GM21528 (cell line): ENCODE data around the gene SEC14L1.
A peak's percentile ranks its signal among the peaks of the same experiment; 100 is the strongest.
"Not testable (repeated sequence)": the region's sequence is repeated elsewhere in the genome, so short reads cannot be mapped to it uniquely, and the experiment has no call there.

Experiments used
- ATAC-seq: cut with Tn5 transposase; IDR thresholded peaks from one replicate; pipeline ENCODE4 v1.9.1; 2021; ENCODE audit warnings: mild to moderate bottlenecking, moderate library complexity; ENCODE audit not compliant: unreplicated experiment, low FRiP score

SEC14L1 gene

DNA sequence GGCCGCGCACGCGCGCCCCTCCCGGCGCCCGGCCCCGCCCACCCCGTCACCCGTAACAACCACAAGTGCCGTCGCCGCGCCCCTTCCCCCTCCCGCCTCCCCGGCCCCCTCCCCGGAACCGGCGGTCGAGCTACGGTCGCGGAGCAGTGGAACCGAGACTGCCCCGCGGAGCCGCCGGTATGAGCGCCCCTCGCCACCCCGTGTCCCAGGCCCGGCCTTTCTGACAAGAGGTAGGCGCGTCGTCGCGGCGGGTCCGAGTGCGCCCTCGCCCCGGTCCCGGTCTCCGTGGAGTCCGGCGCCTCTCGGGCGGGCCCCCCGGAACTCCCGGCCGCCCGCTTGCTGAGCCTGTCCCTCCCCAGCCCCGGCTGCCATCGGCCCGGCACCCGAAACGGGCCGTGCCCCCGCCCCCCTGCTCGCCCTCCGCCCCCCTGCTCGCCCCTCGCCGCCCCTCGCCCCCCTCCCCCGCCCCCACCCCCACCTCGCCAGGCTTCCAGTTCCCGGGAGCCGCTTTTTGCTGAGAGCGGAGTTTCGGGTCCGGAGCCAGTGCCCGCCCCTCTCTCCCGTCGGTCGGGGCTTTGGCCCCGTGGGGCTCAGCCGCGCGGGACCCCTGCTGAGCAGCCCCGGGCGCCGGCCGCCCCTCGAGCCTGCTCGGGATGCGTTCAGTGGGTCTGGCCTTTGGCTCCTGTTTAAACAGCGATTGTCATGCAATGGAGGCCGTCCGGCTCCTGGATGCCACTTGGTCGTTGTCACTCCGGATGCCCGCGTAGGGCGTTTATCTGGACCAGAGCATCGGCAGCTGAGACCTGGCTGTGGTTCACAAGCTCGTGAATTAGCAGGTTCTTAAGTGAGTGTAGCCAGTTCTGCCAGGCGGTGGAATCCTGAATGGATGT is at the start of gene SEC14L1:
Gene SEC14L1, plus strand, starts transcription at position 92 of the 890 bp plus-strand sequence. CDS start 2,628 bp downstream, outside the sequence.
- ATAC-seq = peak; percentile 29

DNA sequence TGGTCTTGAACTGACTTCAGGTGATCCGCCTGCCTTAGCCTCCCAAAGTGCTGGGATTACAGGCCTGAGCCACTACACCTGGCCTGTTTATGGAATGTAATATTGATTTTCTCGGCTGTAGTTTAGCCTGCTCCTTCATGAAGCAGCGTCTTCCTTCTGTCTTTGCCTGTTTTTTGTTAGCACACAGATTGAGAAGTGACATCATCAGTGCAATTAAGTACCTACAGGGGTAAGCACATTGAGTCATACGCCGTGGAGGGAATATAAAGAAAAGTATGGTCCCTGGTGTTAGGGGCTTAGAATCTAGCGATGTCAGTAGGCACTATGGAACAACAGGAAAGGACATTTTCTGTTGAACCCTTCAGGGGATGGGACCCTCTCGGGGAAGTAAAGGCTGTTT is 48.7 kb upstream of the SEC14L1 start:
- no peak for ATAC-seq

DNA sequence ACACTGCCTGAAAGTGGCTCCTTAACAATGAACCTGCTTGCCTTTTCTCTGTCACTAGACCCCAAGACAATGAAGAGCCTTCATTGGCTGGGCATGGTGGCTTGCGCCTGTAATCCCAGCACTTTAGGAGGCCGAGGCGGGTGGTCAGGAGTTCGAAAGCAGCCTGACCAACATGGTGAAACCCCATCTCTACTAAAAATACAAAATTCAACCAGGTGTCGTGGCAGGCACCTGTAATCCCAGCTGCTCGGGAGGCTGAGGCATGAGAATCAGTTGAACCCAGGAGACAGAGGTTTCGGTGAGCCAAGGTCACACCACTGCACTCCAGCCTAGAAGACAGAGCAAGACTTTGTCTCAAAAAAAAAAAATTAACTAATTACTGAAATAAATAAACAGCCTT is 45.3 kb upstream of the SEC14L1 start:
- no peak for ATAC-seq

DNA sequence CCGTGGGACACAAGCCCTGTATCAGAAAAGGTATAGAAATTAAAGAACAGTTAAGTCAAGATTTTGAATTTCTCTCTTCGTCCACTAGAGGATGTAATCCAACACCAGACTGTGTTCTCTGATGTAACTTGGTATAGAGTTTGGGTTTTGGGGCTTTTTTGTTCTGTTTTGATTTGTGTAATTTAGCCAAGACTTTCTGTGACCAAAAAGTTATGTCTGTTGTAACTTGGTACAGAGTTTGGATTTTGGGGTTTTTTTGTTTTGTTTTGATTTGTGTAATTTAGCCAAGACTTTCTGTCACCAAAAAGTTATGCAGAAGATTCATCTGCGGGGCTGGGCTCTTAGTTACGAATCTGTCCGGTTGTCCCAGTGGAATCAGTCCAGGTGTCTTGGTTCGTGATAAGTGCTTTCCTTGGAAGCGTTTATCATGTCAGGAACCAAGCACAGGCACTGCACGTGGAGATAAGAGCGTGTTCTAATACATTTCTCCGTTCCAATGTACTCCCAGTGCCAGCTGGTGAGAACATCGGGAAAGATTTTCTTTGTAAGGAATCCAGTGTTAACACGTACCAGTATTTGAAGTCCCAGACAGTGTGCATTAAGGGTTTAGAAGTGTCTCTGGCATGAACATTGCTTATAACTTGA is 44.1 kb upstream of the SEC14L1 start:
- no peak for ATAC-seq

DNA sequence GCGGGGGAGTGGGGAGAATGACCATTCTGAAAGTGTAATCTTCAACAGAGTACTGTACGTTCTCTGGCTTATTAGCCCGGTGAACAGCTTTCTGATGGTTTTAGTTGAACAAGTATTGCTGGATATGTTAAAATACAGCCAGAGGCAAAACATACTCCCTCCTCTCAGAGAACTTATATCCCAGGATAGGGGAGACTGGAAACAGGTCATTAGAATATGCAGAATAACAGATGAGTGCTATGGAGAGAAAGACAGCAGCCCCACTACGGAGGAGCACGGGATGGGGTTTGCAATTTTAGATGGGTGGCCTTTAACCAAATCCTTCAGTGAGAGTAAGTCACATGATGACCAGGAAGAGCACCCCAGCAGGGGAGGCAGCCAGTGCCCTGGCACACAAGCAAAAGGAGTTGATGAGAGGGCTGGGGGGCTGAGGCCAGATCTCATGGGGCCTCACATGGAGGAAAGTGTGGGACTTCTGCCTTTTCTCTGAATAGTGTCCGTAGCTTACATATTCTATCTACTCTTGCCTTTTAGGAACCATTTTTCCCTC is 43.1 kb upstream of the SEC14L1 start:
- no peak for ATAC-seq

DNA sequence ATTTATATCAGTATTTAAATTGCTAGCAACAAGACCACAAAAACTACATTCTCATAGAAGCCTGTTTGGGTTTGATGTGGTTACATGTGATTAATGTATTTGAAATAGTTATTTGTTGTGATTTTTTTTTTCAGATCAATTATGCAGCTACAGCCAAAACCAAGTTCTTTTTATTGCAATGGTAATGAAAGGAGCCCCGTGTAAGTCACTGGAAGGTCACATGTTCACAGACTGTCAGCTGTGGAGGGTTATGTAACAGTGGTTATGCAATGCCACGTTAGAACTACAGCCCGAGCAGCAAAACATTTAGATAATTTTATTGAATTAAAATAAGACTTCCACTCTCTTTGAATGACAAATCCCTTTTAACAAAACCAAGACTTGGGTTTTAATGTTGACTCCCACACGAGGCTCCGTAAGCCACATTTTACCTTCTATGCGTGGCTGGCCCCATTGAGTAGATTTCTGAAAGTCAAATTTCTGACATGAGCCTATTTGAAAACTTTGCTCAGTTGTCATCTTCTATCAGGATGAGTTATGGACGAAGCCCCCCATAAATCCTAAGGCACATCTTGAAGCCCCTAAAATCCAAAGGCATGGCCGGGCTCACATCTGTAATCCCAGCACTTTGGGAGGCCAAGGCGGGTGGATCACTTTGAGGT is 41.8 kb upstream of the SEC14L1 start:
- ATAC-seq = no peak

DNA sequence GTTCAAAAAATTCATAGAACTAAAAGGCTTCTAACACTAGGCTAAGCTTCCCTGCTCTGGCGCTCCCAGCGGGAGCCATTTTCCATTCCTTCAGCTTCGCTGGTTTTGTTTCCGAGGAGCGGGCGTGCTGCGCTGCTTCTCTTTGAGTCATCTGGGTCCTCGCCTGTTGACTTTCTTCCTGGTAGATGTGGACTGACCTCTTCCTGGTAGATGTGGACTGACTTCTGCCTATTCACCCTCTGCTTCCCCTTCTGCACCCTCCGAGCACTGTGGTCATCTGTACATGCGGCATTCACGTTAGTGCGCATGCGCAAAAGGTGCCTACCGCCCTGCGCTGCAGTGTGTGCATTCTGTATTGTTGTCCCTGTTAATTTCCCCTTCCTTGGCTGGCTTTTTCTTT is 40.8 kb upstream of the SEC14L1 start:
- no peak for ATAC-seq

DNA sequence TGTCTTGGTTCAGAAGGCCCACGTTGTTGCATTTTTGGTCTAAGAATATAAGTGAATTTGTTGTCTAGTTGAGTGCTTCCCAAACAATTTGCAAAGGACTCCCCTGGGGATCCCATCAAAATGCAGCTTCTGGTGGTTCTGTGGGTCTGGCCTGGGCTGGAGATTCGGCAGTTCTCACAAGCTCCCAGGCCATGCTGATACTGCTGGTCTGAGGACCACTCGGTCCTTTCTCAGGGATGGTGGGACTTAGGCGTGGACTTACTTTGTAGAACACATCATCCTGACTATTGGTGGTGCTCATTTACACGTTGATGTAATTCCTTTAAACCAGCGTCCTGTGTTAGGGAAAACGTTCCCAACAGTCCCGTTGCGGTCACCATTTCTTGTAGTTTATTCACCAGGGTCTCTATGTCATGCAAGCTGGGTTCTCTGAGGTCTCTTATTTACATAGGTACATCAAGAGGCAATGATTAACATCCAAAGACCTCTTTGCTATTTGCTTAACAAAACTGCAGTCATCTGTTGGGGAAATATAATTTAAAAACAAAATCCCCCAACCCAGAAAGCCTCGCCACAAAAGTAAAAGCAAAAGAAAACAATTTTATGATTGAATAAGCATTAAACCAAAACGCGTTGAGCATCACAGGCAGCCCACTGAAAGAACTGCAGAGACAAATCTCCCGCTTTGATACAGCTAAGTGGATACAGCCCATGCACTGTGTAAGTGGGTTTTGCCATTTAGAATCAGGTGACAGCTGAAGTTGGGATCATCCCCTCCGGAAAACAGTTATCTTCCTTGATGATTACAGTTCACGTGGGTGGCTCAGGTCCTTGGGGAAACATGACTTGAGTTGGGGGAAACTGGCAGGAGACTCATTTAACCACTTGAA is 39.0 kb upstream of the SEC14L1 start:
- no peak for ATAC-seq

DNA sequence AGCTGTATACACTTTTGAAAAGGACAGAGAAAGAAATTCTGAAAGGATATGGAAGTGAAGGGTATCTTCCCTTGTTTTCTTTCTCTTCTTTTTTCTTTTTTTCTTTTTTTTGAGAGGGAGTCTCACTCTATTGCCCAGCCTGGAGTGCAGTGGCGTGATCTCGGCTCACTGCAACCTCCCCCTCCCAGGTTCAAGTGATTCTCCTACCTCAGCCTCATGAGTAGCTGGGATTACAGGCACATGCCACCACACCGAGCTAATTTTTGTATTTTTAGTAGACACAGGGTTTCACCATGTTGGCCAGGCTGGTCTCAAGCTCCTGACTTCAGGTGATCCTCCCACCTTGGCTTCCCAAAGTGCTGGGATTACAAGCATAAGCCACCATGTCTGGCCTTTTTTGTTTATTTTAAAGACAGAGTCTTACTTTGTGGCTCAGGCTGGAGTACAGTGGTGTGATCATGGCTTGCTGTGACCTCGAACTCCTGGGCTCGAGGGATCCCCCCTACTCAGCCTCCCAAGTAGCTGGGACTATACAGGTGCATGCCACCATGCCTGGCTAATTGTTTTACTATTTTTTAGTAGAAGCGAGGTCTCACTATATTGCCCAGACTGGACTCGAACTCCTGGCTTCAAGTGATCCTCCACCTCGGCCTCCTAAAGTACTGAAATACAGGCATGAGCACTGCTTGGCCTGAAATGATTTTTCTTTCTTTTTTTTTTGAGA is 38.2 kb upstream of the SEC14L1 start:
- ATAC-seq = not testable (repeated sequence)

DNA sequence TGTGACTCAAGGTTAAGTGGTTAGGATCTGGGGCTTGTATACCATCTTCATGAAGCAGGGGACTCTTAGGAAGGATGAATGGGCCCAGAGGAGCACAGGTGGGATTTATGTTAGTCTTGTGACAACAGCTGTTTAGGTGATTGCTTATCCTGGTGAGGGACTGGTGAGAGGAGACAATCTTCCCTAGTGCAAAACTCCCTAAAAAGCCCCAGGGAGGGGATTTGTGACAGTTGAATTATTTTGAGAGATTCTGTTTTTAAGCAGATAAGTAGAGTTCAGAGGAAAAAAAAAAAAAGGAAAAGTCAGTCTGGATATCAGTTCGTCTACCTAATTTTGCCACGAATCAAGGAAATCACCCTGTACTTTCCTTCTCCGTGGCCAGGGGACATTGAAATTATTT is 35.1 kb upstream of the SEC14L1 start:
- no peak for ATAC-seq

DNA sequence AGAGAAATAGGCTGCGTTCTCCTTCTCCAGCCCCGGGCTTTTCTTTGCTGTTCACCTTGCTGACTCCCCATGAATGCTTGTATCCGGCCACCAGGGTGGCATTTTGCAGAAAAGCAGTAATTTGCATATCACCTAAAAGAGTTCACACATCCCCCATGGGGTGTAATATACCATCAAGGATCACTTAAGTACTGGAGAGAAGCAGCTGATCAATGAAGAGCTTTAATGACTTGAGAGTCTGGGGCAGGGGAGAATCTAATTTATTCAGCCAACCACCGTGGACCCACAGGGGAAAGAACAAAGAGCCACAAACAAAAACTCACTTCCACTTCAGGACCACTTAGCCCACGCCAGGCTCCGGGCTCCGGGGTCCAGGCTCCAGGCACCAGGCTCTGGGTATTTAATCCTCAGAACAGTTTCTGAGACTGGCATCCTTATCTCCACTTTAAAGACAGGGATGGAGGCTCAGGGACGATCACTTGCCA is 33.9 kb upstream of the SEC14L1 start:
- ATAC-seq = peak; percentile 46

DNA sequence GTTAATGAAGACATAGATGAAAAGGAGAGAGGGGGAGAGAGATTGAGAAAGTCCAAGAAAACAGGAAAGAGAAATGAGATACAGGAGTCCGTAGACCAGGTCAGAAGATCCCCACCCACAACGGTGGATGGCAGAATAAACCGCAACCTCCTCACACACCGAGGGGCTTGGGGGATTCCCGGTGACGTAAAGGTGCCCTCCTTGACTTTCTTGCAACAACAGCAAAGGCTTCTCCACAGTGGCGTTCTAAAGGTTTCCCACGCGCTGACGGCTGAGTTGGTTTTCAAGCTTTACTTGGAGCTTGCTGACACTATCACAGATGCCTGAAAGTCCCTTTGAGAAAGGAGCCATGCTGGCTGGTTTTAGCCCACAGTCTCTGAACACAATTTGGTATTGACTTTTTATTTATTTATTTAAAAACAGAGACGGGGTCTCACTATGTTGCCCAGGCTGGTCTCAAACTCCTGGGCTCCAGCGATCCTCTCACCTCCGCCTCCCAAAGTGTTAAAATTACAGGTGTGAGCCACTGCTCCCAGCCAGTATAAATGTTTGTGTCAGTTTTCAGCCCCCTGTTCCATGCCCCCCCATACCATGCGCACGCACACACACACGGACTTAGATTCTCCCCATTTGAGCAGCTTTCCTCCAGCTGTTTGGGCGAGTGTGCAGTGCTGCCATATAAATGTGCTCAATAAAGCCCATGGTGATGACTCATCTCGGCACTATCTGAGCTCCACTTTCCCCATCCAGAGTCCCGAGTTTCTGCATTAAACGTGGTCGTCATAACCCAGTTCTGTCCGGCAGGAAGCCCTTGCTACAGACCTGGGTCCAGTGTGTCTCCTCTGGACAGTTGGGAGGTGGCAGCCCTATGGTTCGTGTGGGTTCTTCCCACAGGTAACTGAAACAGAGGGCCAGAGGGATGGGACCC is 33.0 kb upstream of the SEC14L1 start:
- ATAC-seq = peak; percentile 69

DNA sequence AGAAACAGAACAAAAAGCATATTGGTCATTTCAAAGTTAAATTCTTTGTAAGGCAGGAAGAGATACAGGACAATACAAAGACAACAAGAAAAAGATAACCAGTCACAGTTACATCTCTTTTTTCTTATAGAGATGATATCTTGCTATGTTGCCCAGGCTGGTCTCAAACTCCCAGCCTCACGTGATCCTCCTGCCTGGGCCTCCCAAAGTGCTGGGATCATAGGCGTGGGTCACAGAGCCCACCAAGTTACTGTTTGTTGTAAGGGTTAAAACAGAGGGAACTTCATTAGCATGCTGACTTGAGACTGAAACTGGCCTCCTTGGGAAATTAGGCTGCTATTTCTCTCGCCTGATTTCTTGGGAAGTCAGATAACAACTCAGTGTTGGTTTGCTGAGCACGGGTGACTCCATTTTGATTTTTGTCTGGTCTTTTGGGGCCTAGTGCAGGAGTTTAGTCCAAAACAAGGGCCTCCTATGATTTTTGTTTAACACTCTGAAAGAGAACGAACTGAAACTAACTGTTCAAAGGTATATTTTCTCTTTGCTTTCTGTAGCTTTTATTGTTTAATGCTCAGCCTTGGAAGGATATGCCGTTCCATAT is 31.5 kb upstream of the SEC14L1 start:
- ATAC-seq = no peak

DNA sequence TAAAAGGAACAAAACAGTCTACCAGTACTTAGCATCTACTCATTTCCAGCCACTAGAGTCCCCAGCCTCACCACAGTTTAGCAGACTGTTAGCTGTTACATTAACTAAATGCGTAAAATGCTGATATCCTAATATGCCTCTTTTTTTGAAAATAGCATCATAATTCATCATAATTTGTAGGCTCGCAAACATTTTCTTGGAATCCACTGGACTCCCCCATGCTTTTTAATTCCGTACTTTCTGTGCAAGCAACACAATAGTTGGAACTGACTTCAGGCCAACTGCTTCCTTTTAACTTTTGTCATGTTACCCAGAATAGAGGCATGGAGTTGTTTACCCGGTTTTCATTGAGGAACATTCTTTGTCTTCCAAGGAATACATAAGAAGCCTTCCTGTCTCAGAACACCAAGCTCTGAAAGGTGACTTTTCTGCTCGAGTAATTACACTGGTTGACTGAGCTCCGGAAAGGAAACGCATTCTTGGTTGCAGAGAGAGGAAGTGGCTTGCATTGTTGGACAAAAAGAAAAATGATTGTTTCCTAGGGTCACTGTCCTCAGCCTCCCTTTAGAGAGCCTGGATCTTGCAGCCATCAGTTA is 30.9 kb upstream of the SEC14L1 start:
- ATAC-seq = no peak

DNA sequence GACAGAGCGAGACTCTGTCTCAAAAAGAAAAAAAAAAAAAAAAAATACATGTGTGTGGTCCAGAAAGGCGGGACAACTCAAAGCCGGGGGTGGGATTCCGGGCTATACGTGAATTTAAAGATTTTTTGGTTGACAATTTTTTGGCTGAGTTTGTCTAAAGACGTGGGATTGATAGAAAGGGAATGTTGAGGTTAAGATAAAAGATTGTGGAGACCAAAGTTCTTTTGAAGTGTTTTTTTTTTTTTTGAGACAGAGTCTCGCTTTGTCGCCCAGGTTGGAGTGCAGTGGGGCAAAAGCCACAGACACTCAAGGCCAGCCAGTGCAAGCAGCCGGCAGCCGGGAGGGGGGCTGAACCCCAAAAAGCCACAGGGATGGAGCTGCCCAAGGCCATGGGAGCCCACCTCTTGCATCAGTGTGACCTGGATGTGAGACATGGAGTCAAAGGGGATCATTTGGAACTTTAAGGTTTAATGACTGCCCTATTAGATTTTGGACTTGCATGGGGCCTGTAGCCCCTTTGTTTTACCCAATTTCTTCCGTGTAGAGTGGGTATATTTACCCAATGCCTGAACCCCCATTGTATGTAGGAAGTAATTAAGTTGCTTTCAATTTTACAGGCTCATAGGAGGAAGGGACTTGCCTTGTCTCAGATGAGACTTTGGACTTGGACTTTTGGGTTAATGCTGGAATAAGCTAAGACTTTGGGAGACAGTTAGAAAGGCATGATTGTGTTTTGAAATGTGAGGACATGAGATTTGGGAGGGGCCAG is 29.4 kb upstream of the SEC14L1 start:
- ATAC-seq = not testable (repeated sequence)

DNA sequence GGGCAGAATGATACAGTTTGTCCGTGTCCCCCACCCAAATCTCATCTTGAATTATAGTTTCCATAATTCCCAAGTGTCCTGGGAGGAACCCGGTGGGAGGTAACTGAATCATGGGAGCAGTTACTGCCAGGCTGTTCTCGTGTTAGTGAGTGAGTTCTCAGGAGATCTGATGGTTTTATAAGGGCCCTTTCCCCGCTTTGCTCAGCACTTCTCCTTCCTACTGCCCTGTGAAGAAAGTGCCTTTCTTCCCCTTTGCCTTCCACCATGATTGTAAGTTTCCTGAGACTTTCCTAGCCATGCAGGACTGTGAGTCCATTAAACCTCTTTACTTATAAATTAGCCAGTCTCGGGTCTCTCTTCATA is 28.9 kb upstream of the SEC14L1 start:
- ATAC-seq = no peak

DNA sequence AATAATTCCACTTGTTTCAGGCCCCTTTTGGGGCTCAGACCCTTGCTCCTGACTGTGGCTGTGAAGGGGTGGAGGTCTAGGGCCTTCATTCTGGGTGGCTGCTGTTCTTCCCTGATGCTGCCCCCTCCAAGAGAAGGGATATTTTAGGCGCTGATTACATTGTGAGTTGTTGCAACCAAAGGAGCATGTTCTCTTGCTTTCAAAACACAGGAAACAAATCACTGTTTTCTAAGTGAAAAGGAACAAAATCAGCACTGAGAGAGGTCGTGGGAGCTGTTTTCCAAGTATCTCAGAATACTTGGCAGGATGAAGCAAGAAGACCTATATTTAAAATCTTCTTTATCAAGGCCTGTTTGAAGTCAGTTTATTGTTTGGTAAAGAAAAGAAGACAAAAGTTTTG is 25.3 kb upstream of the SEC14L1 start:
- ATAC-seq = no peak
